ENCODE measurements around the gene FTMT. TPM values are rescaled to one million over a fixed set of nuclear protein-coding genes. Genes with fewer than 3 reads are reported as not detected.

FTMT gene
- total RNA-seq, 1 donor from 2014 or later, result not detected

DNA sequence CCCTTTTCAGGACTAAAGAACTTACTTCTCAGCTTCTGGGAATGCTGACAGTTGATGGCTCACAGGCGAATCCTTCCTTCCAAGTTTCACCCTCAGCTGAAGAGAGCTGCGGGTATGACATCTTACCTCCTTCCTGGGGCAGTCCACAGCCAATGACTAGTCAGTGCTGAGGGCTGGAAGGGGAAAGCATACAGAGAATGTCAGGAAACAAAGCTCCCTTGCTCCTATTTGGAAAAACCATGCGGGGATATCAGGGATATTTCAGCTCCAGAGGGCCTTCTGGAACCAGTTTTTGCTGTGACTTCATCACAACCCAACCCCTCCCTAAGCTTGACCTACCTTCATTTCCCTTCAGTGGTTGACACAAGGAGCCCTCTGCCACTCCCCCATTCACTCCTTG lies 15.7 kb downstream of the FTMT start:
- no peaks in the 10 kb centered on the region for H3K36me3 ChIP-seq
- no peak overlapping the region for H3K27ac ChIP-seq
- no peak overlapping the region for H3K4me3 ChIP-seq
- TF ChIP-seq, protein P1, sequence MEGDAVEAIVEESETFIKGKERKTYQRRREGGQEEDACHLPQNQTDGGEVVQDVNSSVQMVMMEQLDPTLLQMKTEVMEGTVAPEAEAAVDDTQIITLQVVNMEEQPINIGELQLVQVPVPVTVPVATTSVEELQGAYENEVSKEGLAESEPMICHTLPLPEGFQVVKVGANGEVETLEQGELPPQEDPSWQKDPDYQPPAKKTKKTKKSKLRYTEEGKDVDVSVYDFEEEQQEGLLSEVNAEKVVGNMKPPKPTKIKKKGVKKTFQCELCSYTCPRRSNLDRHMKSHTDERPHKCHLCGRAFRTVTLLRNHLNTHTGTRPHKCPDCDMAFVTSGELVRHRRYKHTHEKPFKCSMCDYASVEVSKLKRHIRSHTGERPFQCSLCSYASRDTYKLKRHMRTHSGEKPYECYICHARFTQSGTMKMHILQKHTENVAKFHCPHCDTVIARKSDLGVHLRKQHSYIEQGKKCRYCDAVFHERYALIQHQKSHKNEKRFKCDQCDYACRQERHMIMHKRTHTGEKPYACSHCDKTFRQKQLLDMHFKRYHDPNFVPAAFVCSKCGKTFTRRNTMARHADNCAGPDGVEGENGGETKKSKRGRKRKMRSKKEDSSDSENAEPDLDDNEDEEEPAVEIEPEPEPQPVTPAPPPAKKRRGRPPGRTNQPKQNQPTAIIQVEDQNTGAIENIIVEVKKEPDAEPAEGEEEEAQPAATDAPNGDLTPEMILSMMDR (IDR thresholded peaks at IDR 0.05), result no peak
- no peaks in the 10 kb centered on the region for H3K27me3 ChIP-seq
- ATAC-seq (no peak), DNase-seq (no peak)
- no peaks in the 10 kb centered on the region for H3K9me3 ChIP-seq
- no peaks in the 10 kb centered on the region for H3K4me1 ChIP-seq
- intact Hi-C loops (cut with DNase I), result no loop called here

DNA sequence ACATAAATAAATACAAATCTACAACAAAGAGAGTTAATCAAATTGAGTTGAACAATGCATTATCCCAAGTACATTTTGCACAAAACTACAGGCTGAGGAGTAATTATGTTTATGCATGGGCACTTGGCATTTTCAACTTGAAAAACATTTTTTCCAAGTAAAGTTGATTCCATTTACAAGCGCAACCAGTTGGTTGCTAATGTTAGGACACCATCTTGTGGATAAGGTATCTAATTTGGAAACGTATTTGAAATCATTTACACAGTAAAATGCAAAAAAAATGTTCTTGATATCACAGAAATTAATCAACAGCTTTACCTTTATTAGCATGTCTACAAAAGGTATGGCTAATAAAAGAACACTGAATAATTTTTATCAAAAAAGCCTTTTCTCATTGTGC lies 18.8 kb downstream of the FTMT start:
- TF ChIP-seq, protein P1 (IDR thresholded peaks at IDR 0.05), result no peak
- DNase-seq (no peak), ATAC-seq (no peak)
- Histone ChIP-seq H3K4me3 (no peak overlapping the region), H3K9me3 (no peaks in the 10 kb centered on the region), H3K27ac (no peak overlapping the region), H3K36me3 (no peaks in the 10 kb centered on the region), H3K4me1 (no peaks in the 10 kb centered on the region), H3K27me3 (no peaks in the 10 kb centered on the region)
- intact Hi-C loops (cut with DNase I), result no loop called here

DNA sequence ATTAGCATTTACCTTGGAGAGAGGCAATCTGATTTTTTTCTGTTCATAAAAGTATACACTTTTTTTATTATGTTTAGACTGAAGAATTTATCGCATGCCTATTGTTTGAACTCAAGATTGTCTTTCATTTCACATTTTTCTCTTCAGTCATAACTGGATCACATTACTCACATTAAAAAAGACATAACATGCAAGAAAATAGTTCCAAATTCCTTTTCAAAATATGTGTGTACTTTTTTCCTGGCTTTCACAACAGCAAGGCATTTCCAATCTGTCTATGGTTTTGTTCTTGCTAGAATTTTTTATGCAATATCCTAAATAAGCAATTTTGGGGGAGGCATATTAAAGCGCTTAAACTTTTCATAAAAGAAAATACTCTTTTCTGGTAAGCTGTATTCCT lies 21.2 kb downstream of the FTMT start:
- no peaks in the 10 kb centered on the region for H3K4me1 ChIP-seq
- no peak overlapping the region for H3K27ac ChIP-seq
- H3K9me3 ChIP-seq, result no peaks in the 10 kb centered on the region
- ATAC-seq (no peak), DNase-seq (no peak)
- H3K27me3 ChIP-seq, result no peaks in the 10 kb centered on the region
- H3K4me3 ChIP-seq, result no peak overlapping the region
- H3K36me3 ChIP-seq, result no peaks in the 10 kb centered on the region
- intact Hi-C loops (cut with DNase I), result no loop called here
- TF ChIP-seq, protein P1 (IDR thresholded peaks at IDR 0.05), result no peak

DNA sequence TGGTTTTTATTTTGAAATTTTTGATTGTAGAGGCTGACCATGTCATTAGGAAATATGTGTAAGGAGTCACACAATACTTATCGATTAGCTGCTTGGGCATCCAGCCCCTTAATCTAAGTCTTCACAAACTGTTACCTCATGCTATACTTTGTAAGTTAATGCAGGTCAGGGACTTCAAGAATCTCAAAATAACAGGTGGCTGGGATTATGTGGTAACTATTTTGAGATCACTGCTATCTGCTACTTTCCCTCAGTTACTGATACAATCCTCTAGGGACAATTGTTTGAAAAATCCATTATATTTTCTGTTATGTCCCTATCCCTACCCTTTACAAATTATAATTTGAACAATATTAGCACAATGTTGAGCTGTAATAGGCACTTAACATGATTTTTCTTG lies 21.7 kb downstream of the FTMT start:
- TF ChIP-seq, protein P1 (IDR thresholded peaks at IDR 0.05), result no peak
- Histone ChIP-seq H3K4me3 (no peak overlapping the region), H3K36me3 (no peaks in the 10 kb centered on the region), H3K27ac (no peak overlapping the region), H3K4me1 (no peaks in the 10 kb centered on the region), H3K9me3 (no peaks in the 10 kb centered on the region), H3K27me3 (no peaks in the 10 kb centered on the region)
- ATAC-seq (no peak), DNase-seq (no peak)
- intact Hi-C loops (cut with DNase I), result no loop called here

DNA sequence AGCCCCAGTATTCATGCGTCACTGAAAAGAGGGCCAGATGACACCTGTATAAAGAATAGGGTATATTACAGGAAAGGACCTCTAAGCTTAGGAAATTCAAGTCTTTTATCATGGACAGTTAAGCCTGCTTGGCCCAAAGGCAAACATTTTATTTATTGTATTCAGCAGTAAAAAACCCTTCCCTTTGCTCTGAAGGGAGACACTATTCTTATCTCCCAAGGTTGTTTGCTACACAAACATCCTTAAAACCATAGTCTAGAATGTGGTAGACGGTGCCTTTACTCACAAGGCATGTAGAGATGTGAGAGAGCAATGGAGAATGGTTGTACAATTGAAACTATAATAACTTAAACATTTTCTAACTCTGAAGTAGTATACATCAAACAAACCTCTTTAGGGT lies 33.9 kb downstream of the FTMT start:
- intact Hi-C loops (cut with DNase I), result no loop called here
- H3K4me3 ChIP-seq, result no peak overlapping the region
- no peaks in the 10 kb centered on the region for H3K9me3 ChIP-seq
- H3K36me3 ChIP-seq, result no peaks in the 10 kb centered on the region
- no peak for DNase-seq
- no peaks in the 10 kb centered on the region for H3K27me3 ChIP-seq
- no peak for ATAC-seq
- H3K27ac ChIP-seq, result no peak overlapping the region
- no peaks in the 10 kb centered on the region for H3K4me1 ChIP-seq
- TF ChIP-seq, protein P1 (IDR thresholded peaks at IDR 0.05), result no peak

DNA sequence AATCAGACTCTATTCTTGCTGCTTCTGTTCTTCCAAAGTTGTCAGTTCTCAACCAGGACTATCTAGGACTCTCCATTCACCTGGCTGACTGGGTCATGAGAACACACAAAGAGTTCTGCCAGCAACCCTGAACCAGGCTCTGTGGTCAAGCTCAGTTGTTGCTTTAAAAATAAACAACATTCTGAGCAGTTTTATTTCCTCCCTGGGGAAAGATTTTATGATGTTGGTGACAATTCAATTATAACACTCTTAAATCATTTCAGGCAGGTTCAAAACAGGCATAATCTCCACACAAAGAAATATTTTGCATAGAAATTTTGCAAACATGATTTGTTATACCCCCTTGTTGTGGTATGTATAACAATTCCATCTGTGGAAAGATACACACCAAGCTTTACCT lies 36.0 kb downstream of the FTMT start:
- no peak for ATAC-seq
- DNase-seq, result no peak
- Histone ChIP-seq H3K27ac (no peak overlapping the region), H3K4me1 (no peaks in the 10 kb centered on the region), H3K27me3 (no peaks in the 10 kb centered on the region), H3K9me3 (no peaks in the 10 kb centered on the region), H3K4me3 (no peak overlapping the region), H3K36me3 (no peaks in the 10 kb centered on the region)
- TF ChIP-seq, protein P1 (IDR thresholded peaks at IDR 0.05), result no peak
- intact Hi-C loops (cut with DNase I), result no loop called here

Data from upper lobe of right lung (tissue), 1 donor.